ENCODE results near the gene DCAF8L1. TPM values are rescaled to one million over a fixed set of nuclear protein-coding genes. Genes with fewer than 3 reads are reported as not detected.
A peak's percentile ranks its signal among the peaks of the same experiment; 100 is the strongest.

DCAF8L1 gene
- total RNA-seq (ENCODE audit: unreplicated experiment) = not detected
- long read RNA-seq = 0 reads

GRCh38 chrX:27981349-27981748 lies at the start of gene DCAF8L1:
DCAF8L1 (minus strand) TSS chrX:27981449; CDS start chrX:27981334, 115 bp downstream.
- Mint-ChIP-seq H3K9me3 (ENCODE audit: unreplicated experiment) (peaks cover 4% of the 10 kb centered on the region), H3K27ac (ENCODE audit: unreplicated experiment) (peak within 1 kb of the TSS; percentile 52), H3K4me1 (ENCODE audit: low read depth, unreplicated experiment) (peaks cover under 1% of the 10 kb centered on the region)

GRCh38 chrX:28022371-28022770 lies 41.1 kb upstream of the DCAF8L1 start:
- Mint-ChIP-seq H3K9me3 (ENCODE audit: unreplicated experiment) (no peaks in the 10 kb centered on the region), H3K27ac (ENCODE audit: unreplicated experiment) (no peak overlapping the region), H3K4me3 (ENCODE audit: unreplicated experiment) (no peak overlapping the region), H3K36me3 (ENCODE audit: unreplicated experiment) (no peaks in the 10 kb centered on the region), H3K27me3 (ENCODE audit: unreplicated experiment) (peaks cover 2% of the 10 kb centered on the region), H3K4me1 (ENCODE audit: low read depth, unreplicated experiment) (no peaks in the 10 kb centered on the region)
- TF ChIP-seq CTCF (IDR thresholded peaks at IDR 0.05; ENCODE audit: partially characterized antibody, unreplicated experiment) = no peak
- DNase-seq = no peak

More at GRCh38 chrX:27981349-27981748, at the start of gene DCAF8L1:
- TF ChIP-seq CTCF (IDR thresholded peaks at IDR 0.05; ENCODE audit: partially characterized antibody, unreplicated experiment) = no peak
- DNase-seq = no peak
- Mint-ChIP-seq H3K36me3 (ENCODE audit: unreplicated experiment) (no peaks in the 10 kb centered on the region), H3K4me3 (ENCODE audit: unreplicated experiment) (no peak within 1 kb of the TSS), H3K27me3 (ENCODE audit: unreplicated experiment) (no peaks in the 10 kb centered on the region)

- Mint-ChIP-seq H3K4me1 (ENCODE audit: low read depth, unreplicated experiment) (no peaks in the 10 kb centered on the region), H3K4me3 (ENCODE audit: unreplicated experiment) (no peak overlapping the region), H3K9me3 (ENCODE audit: unreplicated experiment) (no peaks in the 10 kb centered on the region), H3K27ac (ENCODE audit: unreplicated experiment) (no peak overlapping the region), H3K27me3 (ENCODE audit: unreplicated experiment) (peaks cover 2% of the 10 kb centered on the region), H3K36me3 (ENCODE audit: unreplicated experiment) (no peaks in the 10 kb centered on the region)
- no peak for DNase-seq
- no peak for TF ChIP-seq CTCF (IDR thresholded peaks at IDR 0.05; ENCODE audit: partially characterized antibody, unreplicated experiment)
Observed at GRCh38 chrX:28016823-28017222, 35.6 kb upstream of the DCAF8L1 start.

- Mint-ChIP-seq H3K9me3 (ENCODE audit: unreplicated experiment) (no peaks in the 10 kb centered on the region), H3K4me1 (ENCODE audit: low read depth, unreplicated experiment) (no peaks in the 10 kb centered on the region), H3K4me3 (ENCODE audit: unreplicated experiment) (no peak overlapping the region), H3K27me3 (ENCODE audit: unreplicated experiment) (peaks cover 2% of the 10 kb centered on the region), H3K36me3 (ENCODE audit: unreplicated experiment) (no peaks in the 10 kb centered on the region), H3K27ac (ENCODE audit: unreplicated experiment) (no peak overlapping the region)
- no peak for TF ChIP-seq CTCF (IDR thresholded peaks at IDR 0.05; ENCODE audit: partially characterized antibody, unreplicated experiment)
- no peak for DNase-seq
Observed at GRCh38 chrX:28015993-28016392, 34.7 kb upstream of the DCAF8L1 start.

- Mint-ChIP-seq H3K27ac (ENCODE audit: unreplicated experiment) (no peak overlapping the region), H3K36me3 (ENCODE audit: unreplicated experiment) (no peaks in the 10 kb centered on the region), H3K27me3 (ENCODE audit: unreplicated experiment) (no peaks in the 10 kb centered on the region), H3K4me1 (ENCODE audit: low read depth, unreplicated experiment) (no peaks in the 10 kb centered on the region), H3K9me3 (ENCODE audit: unreplicated experiment) (no peaks in the 10 kb centered on the region), H3K4me3 (ENCODE audit: unreplicated experiment) (no peak overlapping the region)
- no peak for TF ChIP-seq CTCF (IDR thresholded peaks at IDR 0.05; ENCODE audit: partially characterized antibody, unreplicated experiment)
- DNase-seq = no peak
Observed at GRCh38 chrX:28010875-28011274, 29.6 kb upstream of the DCAF8L1 start.
